HepG2 (cell line): ENCODE results near the gene NODAL. TPM values are rescaled to one million over a fixed set of nuclear protein-coding genes. Genes with fewer than 3 reads are reported as not detected.
A peak's percentile ranks its signal among the peaks of the same experiment; 100 is the strongest.

Experiments used
- BCL3 ChIP-seq: sonication (generic); formaldehyde crosslinking; IDR thresholded peaks from 2 replicates; pipeline ENCODE4 v1.5.1; 2020; ENCODE audit warnings: mild to moderate bottlenecking, missing genetic modification reagents, moderate library complexity
- BHLHE40 ChIP-seq: IDR thresholded peaks from 2 replicates; pipeline ENCODE4 v1.6.1; 2011; ENCODE audit warnings: low read length, improper control_type of control experiment
- ETS1 ChIP-seq: sonication (generic); formaldehyde crosslinking; IDR thresholded peaks from 2 replicates; pipeline ENCODE4 v1.4.0; 2020; ENCODE audit warnings: missing genetic modification reagents
- FOXA3 ChIP-seq: IDR thresholded peaks from 2 replicates; pipeline ENCODE4 v1.6.1; 2016; ENCODE audit warnings: missing genetic modification reagents, missing compliant biosample characterization
- HOXA7 ChIP-seq: sonication (generic); formaldehyde crosslinking; IDR thresholded peaks from 2 replicates; pipeline ENCODE4 v1.8.1; 2022; ENCODE audit warnings: mild to moderate bottlenecking, missing genetic modification reagents, moderate library complexity
- ISL2 ChIP-seq: sonication (generic); formaldehyde crosslinking; IDR thresholded peaks from 2 replicates; pipeline ENCODE4 v1.5.0; 2020; ENCODE audit warnings: missing genetic modification reagents
- NCOA1 ChIP-seq: sonication (generic); formaldehyde crosslinking; IDR thresholded peaks from 2 replicates; pipeline ENCODE4 v1.9.0; 2021; ENCODE audit warnings: missing genetic modification reagents
- TEAD3 ChIP-seq: optimal IDR thresholded peaks from 2 replicates; pipeline ENCODE3; 2016; ENCODE audit warnings: borderline replicate concordance
- ZNF503 ChIP-seq: sonication (generic); formaldehyde crosslinking; IDR thresholded peaks from 2 replicates; pipeline ENCODE4 v1.4.0; 2020; ENCODE audit warnings: missing genetic modification reagents
- ZNF557 ChIP-seq: sonication (generic); formaldehyde crosslinking; IDR thresholded peaks from 2 replicates; pipeline ENCODE4 v1.4.0; 2020; ENCODE audit warnings: missing genetic modification reagents
- ZNF598 ChIP-seq: sonication (generic); formaldehyde crosslinking; IDR thresholded peaks from 2 replicates; pipeline ENCODE4 v1.5.1; 2020; ENCODE audit warnings: mild to moderate bottlenecking, missing genetic modification reagents, borderline replicate concordance
- ZNF704 ChIP-seq: sonication (generic); formaldehyde crosslinking; IDR thresholded peaks from 2 replicates; pipeline ENCODE4 v1.8.1; 2023; ENCODE audit warnings: mild to moderate bottlenecking, inconsistent platforms, moderate library complexity, missing genetic modification reagents, borderline replicate concordance
- polyA plus RNA-seq, 8 experiments: library from polyadenylated mRNA; depleted of rRNA in 3 of 8; stranded (reverse) in 7 of 8; unstranded in 1 of 8; fragments of >200 nt; fragmentation: Illumina TruSeq in 4 of 8; extraction: Trizol in 4 of 8; gene quantifications; 2 replicates each; pipeline versions ENCODE4 v1.2.1 to v1.2.3, GENCODE V29; 2011 to 2016; ENCODE audit warnings: low read depth in 4 of 8, missing spikeins in 1 of 8, mixed read lengths in 1 of 8; ENCODE audit not compliant: insufficient read depth in 1 of 8
- total RNA-seq, 5 experiments: library from RNA; depleted of rRNA; stranded (reverse); fragments of >200 nt; fragmentation: Illumina TruSeq; extraction: Trizol; gene quantifications; 2 replicates each; pipeline ENCODE4 v1.2.3, GENCODE V29; 2016; ENCODE audit warnings: low read depth in 1 of 5
- TF ChIP-seq, protein P1 (sequence below): IDR thresholded peaks from 2 replicates; pipeline ENCODE4 v1.6.1; 2016
- TF ChIP-seq, protein P2 (sequence below): sonication (generic); formaldehyde crosslinking; conservative IDR thresholded peaks from 2 replicates; pipeline ENCODE4 v1.4.0; 2020; ENCODE audit warnings: mild to moderate bottlenecking, missing genetic modification reagents, moderate library complexity
- TF ChIP-seq, protein P3 (sequence below): sonication (generic); formaldehyde crosslinking; IDR thresholded peaks from 2 replicates; pipeline ENCODE4 v1.4.0; 2020; ENCODE audit warnings: missing genetic modification reagents

NODAL gene
- total and polyA plus RNA-seq, 2 of the 13 experiments (the other 11 are each of a cell fraction or from before 2014, with no cell fraction given) = not detected

- TF ChIP-seq, protein P1, sequence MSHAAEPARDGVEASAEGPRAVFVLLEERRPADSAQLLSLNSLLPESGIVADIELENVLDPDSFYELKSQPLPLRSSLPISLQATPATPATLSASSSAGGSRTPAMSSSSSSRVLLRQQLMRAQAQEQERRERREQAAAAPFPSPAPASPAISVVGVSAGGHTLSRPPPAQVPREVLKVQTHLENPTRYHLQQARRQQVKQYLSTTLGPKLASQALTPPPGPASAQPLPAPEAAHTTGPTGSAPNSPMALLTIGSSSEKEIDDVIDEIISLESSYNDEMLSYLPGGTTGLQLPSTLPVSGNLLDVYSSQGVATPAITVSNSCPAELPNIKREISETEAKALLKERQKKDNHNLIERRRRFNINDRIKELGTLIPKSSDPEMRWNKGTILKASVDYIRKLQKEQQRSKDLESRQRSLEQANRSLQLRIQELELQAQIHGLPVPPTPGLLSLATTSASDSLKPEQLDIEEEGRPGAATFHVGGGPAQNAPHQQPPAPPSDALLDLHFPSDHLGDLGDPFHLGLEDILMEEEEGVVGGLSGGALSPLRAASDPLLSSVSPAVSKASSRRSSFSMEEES (CRISPR knock-in tag) = peak; percentile 88
- TF ChIP-seq ZNF503 (CRISPR knock-in tag) = no peak
- TF ChIP-seq, protein P2, sequence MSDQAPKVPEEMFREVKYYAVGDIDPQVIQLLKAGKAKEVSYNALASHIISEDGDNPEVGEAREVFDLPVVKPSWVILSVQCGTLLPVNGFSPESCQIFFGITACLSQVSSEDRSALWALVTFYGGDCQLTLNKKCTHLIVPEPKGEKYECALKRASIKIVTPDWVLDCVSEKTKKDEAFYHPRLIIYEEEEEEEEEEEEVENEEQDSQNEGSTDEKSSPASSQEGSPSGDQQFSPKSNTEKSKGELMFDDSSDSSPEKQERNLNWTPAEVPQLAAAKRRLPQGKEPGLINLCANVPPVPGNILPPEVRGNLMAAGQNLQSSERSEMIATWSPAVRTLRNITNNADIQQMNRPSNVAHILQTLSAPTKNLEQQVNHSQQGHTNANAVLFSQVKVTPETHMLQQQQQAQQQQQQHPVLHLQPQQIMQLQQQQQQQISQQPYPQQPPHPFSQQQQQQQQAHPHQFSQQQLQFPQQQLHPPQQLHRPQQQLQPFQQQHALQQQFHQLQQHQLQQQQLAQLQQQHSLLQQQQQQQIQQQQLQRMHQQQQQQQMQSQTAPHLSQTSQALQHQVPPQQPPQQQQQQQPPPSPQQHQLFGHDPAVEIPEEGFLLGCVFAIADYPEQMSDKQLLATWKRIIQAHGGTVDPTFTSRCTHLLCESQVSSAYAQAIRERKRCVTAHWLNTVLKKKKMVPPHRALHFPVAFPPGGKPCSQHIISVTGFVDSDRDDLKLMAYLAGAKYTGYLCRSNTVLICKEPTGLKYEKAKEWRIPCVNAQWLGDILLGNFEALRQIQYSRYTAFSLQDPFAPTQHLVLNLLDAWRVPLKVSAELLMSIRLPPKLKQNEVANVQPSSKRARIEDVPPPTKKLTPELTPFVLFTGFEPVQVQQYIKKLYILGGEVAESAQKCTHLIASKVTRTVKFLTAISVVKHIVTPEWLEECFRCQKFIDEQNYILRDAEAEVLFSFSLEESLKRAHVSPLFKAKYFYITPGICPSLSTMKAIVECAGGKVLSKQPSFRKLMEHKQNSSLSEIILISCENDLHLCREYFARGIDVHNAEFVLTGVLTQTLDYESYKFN (CRISPR knock-in tag) = peak; percentile 64
- peak; percentile 64 for TF ChIP-seq TEAD3
- TF ChIP-seq, protein P3, sequence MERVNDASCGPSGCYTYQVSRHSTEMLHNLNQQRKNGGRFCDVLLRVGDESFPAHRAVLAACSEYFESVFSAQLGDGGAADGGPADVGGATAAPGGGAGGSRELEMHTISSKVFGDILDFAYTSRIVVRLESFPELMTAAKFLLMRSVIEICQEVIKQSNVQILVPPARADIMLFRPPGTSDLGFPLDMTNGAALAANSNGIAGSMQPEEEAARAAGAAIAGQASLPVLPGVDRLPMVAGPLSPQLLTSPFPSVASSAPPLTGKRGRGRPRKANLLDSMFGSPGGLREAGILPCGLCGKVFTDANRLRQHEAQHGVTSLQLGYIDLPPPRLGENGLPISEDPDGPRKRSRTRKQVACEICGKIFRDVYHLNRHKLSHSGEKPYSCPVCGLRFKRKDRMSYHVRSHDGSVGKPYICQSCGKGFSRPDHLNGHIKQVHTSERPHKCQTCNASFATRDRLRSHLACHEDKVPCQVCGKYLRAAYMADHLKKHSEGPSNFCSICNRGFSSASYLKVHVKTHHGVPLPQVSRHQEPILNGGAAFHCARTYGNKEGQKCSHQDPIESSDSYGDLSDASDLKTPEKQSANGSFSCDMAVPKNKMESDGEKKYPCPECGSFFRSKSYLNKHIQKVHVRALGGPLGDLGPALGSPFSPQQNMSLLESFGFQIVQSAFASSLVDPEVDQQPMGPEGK (CRISPR knock-in tag) = peak; percentile 49
- no peak for TF ChIP-seq ZNF557
- peak; percentile 93 for TF ChIP-seq BHLHE40
- TF ChIP-seq FOXA3 = peak; percentile 51
- no peak for TF ChIP-seq HOXA7 (CRISPR knock-in tag)
- TF ChIP-seq ZNF704 (CRISPR knock-in tag) = peak; percentile 17; the same call in 1 of the 2 replicates
- TF ChIP-seq ETS1 (CRISPR knock-in tag) = no peak
- no peak for TF ChIP-seq ZNF598 (CRISPR knock-in tag)
- no peak for TF ChIP-seq NCOA1 (CRISPR knock-in tag)
- TF ChIP-seq BCL3 = 0 out of 2 replicates have a peak, but pooled peaks have one; percentile 67
- peak; percentile 54; the same call in 1 of the 2 replicates for TF ChIP-seq ISL2
These were observed 36.2 kb downstream of the NODAL start (continued) for GRCh38 chr10:70405037-70405824.
